T-helper 22 cell (primary cell): ENCODE measurements around the gene NDP.

Experiments
- DNase-seq: peaks from one replicate; pipeline ENCODE4 v3.0.0-alpha.2; 2020; ENCODE audit warnings: low read depth

The NDP gene, protein sequence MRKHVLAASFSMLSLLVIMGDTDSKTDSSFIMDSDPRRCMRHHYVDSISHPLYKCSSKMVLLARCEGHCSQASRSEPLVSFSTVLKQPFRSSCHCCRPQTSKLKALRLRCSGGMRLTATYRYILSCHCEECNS

DNA sequence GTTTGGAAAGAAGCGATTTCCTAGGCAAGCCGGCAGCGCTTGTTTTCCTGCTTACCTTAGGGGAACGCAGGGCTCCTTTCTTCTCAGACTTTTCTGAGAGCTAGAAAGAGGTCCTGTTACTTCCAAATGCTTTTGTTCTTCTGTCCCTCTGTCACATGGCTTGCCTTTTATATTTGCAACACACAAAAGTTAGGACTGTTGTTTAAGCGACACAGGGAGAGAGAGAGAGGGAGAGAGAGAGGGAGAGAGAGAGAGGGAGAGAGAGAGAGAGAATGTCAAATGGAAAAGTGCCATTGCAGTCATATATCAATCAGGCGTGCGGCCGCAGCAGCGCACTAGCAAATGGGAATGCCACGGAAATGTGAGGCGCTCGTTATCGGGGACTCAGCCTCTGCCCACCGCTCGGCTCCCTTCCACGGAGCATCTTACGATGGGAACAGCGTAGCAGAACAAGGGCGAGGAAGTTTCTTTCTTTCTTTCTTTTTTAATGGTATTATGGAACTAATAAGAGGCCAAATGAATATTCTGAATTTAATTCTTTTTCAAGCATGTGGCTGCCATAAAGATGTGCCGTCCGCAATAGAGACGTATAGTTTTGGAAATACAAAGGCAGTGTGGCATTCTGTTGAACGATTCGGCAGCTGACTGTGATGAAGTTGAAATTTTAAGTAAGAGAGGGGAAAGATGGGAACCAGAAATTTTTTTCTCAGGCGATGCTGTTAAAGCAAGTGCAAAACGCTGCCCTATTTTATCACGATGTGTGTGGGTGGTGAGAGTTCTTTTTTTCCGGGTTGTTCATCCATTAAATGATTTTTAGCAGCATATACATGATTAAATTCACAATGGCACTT lies at the start of gene NDP:
TSS of gene NDP (minus strand) at position 142 of the 851 bp plus-strand sequence. CDS start 14,745 bp downstream, outside the sequence.
- no peak for DNase-seq

DNA sequence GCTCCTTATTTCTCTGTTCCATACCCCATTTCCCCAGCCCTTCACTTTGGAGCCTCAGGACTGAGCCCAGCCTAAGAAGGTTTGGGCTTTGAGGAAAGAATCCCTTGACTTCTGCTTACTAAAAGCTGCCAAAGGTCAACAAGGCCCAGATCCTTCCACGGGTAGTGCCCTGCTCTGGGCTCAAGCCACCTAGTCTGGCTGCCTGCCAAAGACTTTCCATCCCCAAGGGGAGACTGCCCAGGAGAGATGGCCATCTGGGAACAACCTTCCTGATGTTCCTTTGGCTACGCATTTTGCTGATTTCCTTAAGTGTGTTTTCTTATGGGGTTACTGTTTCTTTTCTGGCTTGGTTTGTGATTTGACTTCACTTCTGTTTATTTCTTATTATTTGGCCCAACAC lies 49.8 kb upstream of the NDP start:
- no peak for DNase-seq

DNA sequence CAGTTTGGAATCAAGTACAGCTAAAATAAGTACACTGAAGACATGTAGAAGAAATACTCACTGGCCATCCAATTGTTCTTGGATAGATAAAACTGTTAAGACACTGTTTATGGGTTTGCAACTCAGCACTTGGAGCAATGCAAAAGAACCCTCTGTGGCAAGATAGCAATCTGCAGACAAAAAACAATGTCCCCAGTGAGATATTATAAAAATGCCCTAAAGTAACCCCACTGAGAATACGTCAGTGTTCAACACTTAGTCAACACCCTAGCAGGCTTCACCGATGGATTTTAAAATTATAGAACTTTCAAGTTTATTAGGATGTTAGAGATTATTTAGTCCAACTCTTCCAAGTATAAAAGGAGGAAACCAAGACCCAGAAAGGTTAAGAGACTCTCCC lies 47.5 kb upstream of the NDP start:
- no peak for DNase-seq

DNA sequence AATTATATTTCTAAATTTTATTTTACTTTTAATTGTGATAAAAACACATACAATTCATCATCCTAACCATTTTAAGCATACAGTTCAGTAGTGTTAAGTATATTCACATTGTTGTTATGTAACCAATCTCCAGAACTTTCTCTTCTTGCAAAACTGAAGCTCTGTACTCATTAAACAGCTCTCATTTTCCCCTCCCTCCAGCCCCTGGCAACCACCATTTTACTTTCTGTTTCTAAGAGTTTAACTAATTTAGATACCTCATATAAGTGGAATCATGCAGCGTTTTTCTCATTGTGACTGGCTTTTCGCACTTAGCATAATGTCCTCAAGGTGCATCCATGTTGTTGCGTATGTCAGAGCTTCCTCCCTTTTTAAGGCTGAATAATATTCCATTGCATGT lies 46.7 kb upstream of the NDP start:
- no peak for DNase-seq

DNA sequence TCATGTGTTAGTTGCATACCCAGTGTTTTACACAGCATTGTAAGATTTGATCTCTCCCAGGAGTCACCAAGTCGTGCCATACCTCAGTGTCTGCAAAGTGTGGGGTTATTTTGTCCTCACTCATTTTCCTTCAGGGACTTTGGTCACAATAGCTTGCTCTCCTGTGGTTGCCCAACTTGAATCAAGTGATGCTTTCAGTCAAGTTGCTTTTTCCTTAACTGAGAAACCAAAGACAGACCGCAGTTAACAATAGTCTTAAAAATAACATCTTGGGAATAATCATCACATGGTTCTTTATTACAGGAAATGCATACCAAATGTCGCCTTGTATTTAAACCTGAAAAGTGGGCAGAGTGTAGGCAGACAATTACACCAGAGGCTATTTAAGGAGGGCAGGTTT lies 44.5 kb upstream of the NDP start:
- no peak for DNase-seq

DNA sequence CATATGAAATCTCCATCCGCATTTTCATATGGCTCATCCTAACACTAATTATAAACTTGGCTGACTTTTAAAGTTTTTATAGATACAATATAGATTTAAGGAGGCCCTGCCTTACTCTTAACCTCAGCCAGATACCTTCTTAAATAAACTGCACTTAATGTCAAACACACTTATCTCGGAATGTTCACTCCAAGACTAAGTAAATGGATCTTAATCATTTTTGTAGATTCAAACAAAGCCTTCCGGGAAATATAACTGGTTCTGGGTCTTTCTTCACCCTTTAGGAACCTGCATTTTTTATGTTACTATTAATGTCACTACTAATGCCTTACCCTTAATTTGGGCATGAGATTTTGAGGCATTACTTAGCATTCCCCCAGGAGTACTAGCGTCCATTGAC lies 43.7 kb upstream of the NDP start:
- no peak for DNase-seq

DNA sequence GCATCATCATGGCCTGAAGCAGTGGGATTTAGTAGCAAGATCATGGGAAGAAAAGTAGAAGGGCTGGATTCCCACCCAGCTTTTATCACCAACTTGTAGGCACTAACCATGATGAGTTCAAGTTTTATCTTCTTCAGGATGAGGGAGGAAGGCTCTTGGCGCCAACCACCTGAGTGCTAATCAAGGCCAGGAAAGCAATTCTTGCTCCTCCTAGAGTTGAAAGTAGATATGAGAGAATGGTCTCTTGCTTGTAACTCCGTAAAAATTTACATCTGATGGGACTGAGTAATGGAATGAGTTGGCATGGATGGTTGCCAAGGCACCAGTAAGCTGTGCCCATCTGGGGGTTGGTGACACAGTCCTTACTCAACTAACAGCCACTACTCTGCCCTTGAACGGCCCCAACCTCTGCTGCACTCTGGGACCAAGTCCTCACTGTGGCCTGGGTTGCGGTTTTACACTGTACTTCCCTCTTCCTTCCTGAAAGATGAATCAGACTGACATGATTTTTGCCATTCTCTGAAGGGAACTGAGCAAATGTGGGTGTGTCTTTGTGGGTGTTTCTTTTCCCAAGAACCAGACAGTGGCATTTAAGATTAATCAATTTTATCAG lies 39.4 kb upstream of the NDP start:
- DNase-seq: no peak

DNA sequence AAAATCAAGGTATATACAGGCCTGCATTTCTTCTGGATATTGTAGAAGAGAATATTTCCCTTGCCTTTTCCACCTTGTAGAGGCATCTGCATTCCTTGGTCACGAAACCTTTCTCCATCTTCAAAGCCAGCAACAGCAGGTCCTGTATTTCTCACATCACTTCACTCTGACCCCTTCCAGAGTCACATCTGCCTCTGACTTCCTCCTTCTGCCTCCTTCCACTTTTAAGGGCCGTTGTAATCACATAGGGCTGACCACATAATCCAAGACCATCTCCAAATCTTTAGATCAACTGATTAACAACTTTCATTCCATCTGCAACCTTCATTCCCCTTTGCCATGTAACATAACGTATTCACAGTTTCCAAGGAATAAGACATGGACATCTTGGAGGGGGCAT lies 38.3 kb upstream of the NDP start:
- DNase-seq: no peak

DNA sequence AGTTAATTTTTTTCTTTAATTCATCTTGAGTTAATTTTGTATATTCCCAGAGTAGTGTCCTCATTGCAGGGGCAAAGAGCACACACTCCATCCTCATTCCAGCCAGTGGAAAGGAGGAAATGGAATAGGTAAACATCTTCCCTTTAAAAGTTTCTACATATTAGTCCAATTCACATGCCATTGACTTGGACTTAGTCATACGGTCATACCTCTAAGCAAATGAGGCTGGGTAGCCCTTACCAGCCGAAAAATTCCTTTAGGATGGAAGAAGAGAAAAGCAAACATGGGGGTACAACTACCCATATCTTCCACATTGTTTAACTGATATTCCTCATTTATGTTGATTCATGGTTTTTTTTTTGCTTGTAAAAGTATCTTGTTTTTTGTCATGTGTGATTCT lies 37.4 kb upstream of the NDP start:
- DNase-seq: no peak

DNA sequence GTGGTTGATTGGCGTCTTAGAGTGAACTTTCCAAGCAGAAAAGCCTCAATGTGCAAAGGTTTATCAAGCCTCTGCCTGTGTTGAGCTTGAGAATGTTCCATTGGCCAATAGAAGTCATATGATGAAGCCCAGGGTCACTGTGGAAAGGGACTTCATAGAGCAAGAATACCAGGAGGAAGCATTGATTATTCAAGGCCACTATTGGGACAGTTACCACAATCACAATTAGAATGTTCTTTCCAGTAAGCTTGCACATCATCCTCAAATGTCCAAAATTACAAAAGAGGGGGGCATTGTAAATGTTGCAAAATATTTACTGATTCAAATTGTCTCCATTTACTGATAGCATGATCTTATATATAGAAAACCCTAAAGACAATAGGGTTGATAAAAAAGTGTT lies 32.9 kb upstream of the NDP start:
- no peak for DNase-seq

DNA sequence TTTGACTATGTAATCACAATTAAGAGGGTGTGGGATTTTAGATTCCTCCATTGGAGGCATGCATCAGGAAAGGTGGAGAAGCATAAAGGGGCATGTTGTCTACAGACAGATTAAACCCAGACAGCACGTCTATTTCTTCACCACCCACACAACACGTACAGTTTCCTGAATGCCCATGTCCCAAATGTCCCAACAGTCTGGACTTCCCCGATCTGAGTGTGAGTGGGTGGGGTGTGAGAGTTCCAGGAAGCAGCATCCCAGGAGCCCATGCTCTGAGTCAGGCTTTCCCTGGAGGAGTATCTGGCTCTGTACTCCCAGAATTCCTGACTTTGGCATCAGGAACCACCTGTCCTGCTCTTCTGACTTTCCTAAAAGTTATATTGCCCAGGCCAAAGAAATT lies 30.8 kb upstream of the NDP start:
- no peak for DNase-seq

DNA sequence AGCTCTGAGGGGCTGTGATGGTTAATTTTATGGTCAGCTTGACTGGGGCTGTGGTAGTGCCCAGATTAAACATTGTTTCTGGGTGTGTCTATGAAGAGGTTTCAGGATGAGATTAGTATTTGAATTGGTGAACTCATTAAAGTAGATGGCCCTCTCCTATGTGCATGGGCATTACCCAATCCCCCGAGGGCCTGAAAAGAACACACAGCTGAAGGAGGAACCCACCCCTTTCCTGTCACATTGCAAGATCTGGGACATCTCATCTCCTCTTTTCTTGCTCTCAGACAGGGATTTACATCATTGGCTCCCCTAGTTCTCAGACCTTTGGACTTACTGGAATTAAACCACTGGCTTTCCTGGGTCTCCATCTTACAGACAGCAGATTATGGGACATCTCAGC lies 29.4 kb upstream of the NDP start:
- DNase-seq: no peak

DNA sequence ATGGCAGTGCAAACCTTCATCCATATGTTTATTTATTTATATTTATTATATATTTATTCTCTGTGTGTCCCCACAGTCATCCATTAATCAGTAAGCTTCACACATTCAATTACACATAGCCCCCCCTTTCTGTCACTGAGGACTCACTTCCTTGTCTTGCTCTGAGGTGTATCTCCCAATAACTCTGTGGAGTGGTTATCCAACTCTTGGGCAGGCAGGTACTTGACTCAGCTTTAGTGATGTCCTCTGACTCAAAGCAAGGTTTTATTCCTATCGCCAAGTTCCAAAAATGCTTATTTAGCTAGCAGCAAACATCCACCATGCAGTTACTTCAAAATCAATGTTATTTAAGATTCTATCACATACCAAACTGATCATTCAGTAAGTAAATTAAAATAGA lies 25.2 kb upstream of the NDP start:
- DNase-seq: no peak

DNA sequence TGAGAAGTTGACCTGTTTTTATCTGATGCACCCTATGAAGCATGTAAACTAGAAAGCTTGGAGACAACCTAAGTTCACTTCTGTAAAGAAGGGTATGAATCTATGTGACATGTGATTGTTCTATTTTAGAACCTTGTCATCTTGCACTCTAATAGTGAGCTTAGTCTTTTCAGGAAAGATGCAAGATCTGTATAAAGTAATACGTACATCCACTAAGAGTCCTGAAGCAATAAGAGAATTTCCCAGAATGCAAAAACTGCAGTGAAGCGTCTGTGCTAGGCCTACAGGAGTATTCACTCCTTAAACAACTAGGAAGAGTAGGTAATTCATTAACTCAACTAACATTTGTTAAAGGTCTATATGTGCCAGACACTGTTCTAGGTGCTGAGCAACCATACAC lies 23.3 kb upstream of the NDP start:
- no peak for DNase-seq

DNA sequence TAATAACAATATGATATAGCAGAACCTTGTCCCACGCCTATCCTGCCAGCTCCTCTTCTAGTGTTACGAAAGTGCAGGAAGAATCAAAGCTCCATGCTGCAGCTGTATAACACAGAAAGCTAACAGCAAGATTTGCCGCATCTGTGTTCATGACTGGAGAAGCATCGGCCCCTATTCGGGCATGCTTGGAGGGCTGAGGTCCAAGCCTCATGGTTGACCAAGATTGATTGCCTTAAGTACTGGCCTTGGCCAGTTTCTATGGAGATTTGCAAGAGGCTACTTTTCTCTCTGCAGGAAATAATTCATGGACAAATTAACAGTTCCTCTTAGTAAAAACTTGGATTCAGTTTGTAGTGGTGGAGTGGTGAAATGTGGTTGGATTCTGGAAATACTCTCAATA lies 12.9 kb upstream of the NDP start:
- DNase-seq: no peak

DNA sequence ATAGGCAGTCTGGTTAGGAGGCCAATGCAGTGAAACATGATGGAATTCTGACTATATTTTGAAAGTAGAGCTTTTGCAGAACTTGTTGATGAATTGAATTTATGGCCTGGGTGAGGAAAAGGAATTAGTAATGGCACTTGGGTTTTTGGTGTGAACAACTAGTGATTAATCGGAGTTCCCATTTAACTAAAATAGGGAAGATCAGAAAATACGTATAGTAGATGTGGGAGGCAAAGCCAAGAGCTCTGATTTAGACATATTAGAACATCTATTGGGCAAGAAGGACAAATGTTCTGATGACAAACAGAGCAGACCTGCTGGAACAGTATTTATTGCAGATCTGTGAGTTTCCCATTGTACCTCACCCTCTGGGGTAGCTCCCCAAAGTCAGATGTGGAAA lies 12.3 kb upstream of the NDP start:
- DNase-seq: no peak

DNA sequence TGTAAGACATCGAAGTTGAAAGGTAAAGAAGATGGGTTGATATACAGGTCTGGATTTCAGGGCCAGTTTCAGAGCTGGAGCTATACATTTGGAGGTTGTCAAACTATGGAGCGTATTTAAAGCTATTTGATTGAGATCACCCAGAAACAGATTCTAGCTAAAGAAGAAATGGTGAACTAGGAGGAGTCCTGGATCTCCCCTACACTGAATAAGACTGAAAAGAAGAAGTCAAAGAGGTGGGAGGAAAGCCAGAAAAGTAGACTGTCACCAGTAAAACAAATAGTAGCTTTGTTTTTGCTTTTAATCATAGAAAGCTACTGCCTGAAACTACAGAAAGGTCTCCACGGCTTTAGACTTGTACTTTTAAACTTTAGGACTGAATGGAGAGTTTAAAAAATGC lies 5.0 kb upstream of the NDP start:
- DNase-seq: no peak

DNA sequence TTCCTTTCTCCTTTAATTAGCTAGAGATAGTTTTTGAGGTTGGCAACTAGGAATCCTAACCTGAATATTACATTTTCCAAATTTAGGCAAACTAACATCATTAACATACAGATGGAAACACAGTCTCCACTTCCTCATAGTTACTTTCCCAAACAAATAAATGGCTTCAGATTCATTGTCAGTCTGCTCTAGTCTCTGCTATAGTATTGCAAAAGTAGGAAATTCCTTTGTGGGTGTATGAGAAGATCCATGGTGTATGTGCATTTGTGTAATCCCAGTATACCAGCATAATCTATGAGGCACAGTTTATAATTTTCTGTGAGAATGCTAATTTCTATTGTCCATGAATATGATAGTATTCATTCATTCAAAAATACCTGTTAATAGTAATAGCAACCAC lies 3.0 kb upstream of the NDP start:
- no peak for DNase-seq

DNA sequence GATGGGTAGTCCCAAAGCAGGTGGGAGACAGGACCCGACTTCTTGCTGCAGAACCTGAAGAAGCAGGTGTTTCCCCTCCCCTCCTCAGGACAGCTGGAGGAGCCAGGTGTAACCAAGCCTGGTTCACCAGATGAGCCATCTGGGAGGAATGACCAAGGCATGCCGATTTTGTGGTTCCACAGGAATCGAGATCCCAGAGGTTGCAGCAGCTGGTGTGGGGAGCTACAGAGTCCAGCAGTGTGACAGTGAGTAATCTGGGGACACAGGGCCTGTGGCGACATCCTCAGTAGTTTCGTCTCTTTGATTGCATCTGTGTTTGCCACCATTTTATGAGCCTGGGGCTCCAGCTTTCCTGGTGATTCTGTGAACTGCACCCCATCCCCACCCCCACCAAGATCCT lies 2.6 kb upstream of the NDP start:
- no peak for DNase-seq

DNA sequence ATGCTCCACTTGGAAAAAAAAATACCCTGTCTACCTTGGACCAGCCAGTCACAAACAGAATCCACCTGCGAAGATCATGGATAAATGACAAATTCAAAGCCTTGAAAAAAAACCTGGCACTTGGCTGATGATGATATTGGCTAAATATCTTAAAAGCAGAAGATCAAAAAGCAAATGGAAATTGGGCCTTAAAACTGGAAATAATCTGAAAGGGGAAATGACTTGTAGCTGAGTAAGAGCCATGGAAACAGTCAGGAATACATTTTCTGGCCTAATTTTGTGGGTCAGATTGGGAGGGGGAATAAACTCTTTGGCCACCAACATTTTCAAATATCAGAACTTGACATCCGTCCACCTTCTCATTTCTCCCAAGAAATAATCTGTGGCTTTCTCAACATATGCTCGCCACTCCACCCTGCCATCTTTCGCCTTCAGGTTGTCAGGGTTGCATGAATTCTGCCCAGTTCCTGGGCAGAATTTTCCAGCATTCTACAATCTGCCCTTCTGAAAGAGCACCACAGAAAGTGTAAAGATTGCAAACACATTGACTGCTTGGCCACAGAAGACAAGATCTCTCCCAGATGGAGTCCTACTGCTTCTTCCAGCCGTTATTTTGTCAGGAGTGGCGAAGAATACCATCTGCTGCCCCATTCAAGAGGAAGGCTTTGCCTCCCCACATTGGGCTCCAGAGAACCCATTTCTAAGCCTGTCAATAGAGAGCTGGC lies 1.7 kb upstream of the NDP start:
- no peak for DNase-seq

DNA sequence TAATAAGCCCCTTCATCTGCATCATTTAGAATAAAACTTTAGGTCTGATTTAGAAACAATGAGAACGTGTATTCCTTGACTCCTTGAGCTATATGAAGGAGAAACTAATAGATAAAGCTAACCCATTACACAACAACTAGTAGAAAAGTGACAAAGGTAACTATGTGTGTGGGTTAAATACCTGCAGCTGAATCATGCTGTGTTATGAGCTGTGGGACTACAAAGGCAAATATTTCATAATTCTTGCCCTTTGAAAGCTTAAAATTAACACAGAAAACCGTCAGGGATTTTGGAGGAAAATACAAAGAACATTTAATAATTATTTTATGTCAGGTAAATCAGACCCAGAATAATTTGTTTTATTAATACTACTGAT lies 898 bp upstream of the NDP start:
- no peak for DNase-seq

DNA sequence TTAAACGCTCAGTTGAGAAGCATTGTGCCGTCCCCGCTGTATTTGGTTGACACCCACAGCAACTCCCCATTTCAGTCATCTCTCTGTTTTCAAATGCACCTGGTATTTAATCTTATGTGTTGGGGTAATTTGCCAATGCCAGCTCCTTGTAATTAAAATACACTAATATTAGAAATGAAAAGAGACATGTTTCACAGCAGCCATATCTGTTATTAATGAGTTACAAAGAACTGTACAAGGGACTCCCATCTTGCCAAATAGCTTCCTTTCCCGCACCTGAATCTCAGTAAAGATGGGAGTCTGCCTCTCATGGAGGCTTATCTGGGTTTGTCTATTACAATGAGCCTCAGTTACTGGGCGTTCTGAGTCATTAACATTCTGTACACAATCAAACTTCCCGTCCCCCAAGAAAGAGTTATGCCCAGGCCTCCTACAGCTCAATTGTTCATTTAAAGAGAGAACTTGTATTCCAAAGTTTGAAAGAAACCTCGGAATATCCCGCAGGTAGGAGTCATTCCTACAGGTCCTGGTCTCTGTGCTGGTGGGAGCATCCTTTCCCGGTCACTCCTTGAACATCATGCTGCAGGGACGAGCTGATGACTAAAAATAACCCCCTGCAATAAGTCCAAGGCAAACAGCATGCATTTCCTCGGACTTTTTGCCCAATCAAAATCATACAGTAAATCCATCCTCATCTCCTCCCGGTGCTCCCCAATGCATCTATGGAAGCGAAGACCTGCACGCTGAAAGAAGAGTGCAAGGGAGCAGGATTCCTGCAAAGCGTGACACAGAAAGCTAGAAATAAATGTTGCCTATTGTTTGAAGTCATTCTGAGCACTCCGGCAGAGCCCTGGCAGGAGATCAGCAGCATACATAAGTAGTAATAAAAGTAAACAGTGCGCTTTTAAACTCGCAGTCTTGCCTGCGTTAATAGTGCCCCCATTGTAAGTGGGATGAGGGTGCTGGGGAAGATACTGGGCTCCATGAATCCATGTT lies 926 bp downstream of the NDP start:
- DNase-seq: no peak
